ENCODE results near the gene HPCAL1.
A peak's percentile ranks its signal among the peaks of the same experiment; 100 is the strongest.
"Not testable (repeated sequence)": the region's sequence is repeated elsewhere in the genome, so short reads cannot be mapped to it uniquely, and the experiment has no call there.

Gene HPCAL1

DNA sequence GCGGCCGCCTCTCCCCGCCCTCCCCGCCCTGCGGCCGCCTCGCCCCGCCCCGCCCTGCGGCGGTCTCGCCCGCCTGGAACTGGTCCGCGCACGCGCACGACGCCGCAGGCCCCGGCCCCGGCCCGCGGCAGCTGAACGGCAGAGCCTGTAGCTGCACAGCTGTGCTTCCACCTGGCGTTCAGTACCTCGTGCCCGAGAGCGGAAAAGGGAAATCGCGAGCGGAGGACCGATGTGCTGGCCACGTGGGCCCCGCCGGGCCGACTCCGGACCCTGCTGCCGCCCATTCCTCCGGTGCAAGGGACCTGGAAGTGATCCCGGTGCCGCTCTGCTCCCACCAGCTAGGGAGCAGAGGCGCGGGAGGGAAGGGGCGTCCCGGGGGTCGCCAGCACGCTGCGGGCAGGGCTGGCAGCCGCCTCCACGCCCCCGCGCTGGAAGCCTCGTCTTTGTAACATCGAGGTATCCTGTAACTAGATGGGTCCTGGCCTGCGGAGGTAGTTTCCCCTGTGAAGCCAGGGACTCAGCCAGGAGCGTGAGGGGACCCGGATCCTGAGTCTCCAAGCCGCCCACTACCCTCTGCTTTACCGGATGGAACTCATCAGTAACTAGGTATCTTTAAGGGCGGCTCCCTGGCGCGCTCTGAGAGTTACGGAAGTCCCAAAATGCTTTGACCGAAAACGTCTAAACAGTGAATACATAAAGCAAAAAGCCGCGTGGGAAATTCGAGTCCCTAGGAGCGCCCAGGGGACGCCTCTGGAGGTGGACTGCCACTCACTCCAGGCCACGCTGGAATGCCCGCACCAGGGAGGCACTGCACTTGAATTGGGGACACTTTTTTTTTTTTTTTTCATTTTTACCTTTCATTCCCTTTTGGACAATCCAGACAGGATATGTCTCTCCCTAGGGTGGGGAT lies 146.1 kb downstream of the HPCAL1 start:
- peak; percentile 96 to 97 for DNase-seq

- DNase-seq, result no peak
Observed at GRCh38 chr2:10449486-10449831, 146.8 kb downstream of the HPCAL1 start.

- no peak for DNase-seq
Observed at GRCh38 chr2:10449838-10450691, 147.4 kb downstream of the HPCAL1 start.

DNA sequence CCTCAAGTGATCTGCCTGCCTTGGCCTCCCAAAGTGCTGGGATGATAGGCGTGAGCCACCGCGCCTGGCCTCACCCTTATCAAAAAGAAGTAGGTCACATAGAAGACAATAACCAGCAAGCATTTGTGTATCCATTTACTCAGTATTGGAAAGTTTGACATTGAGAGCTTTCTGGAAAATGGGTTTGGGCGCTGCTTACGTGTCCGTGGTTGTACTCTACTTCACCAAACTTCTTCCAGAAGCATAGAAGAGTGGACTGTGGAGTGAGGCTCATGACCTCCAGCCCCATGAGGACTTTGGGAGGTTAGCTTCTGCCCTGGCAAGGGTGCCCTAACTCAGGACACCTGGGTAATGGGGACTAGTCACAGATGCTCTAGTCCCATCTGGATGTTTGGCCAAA lies 149.1 kb downstream of the HPCAL1 start:
- DNase-seq, result no peak

DNA sequence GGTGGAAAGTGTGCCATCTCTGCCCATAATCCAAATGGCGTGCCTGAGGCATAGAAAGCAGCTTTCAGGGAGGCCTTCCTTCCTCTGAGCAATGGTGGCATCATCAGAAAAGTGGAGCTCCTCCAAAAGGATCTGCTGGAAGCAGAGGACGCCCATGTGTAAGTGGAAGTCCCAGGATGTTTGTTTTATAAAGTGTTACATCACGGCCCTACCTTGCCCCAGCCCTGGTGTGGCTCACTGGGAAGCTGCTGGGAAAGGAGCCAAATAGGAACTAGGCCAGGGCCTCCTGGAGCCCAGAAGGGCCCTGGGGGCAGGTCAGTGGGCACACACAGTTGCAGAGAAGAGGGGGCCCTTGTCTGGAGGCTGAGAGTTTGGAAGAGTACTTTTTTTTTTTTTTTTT lies 149.6 kb downstream of the HPCAL1 start:
- DNase-seq, result no peak

DNA sequence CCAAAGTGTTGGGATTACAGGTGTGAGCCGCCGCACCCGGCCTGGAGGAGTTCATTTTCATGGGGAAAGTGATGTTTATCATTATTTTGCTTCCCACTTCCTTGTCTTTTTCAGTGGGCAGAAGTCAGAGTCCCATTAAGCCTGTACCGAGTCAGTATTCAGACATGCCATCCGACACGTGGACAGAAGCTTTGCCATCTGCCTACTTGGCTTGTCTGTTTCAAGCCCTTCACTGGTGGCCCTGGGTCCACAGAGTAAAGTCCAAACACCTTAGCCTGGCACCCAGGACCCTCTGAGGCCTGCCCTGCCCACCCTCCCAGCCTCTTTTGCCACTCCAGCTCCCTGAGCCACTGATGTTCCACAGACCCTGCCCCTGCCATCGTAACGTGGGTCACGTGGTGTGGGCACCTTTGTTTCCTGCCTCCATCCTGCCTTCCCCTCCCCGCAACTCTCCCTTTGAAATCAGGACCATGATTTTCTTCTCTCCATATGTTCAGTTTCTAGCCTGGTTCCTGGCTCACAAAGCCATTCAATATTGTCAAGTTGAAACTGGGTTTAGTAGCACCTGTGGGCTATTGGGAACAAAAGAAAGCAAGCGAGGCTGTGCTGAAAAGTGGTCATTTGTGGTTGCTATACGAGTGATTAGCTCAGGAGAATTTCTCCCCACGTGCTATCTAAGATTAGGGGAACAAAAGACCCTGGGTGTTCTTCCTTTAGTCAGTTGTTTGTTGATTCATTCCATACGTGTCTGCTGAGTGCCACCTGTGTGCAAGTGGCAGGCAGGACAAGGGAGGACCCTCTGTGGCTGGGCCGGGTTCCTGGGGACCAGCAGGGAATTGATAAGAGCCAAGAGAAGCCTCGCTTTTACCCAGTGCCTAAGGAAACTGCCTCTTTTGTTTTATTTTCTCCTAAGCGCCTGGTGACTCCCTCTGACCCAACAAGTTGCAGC lies 150.5 kb downstream of the HPCAL1 start:
- no peak for DNase-seq

GRCh38 chr2:10453905-10454298 lies 151.2 kb downstream of the HPCAL1 start:
- no peak for DNase-seq

DNA sequence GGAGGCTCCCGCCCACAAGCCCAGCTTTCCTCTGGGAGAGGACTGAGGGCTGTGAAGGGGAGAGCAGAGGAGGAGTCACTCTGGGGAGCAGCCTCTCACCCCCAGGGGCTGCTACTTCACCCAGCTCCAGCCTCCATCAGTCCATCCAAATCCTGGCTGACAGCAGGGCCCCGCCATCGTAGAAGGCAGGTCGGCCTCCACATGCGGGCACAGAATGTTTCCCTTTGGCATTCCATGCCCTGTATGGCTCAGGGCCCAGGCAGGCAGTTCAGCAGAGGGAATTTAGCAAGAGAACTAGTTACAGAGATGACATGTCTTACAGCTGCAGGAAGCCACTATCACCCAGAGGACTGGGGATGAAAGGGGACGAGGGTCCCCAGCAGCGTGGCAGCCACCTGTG lies 151.8 kb downstream of the HPCAL1 start:
- no peak for DNase-seq

GRCh38 chr2:10457195-10457594 lies 154.5 kb downstream of the HPCAL1 start:
- DNase-seq, result not testable (repeated sequence)

GRCh38 chr2:10457846-10458598 lies 155.3 kb downstream of the HPCAL1 start:
- no peak for DNase-seq

GRCh38 chr2:10460366-10460796 lies 157.7 kb downstream of the HPCAL1 start:
- no peak for DNase-seq

DNA sequence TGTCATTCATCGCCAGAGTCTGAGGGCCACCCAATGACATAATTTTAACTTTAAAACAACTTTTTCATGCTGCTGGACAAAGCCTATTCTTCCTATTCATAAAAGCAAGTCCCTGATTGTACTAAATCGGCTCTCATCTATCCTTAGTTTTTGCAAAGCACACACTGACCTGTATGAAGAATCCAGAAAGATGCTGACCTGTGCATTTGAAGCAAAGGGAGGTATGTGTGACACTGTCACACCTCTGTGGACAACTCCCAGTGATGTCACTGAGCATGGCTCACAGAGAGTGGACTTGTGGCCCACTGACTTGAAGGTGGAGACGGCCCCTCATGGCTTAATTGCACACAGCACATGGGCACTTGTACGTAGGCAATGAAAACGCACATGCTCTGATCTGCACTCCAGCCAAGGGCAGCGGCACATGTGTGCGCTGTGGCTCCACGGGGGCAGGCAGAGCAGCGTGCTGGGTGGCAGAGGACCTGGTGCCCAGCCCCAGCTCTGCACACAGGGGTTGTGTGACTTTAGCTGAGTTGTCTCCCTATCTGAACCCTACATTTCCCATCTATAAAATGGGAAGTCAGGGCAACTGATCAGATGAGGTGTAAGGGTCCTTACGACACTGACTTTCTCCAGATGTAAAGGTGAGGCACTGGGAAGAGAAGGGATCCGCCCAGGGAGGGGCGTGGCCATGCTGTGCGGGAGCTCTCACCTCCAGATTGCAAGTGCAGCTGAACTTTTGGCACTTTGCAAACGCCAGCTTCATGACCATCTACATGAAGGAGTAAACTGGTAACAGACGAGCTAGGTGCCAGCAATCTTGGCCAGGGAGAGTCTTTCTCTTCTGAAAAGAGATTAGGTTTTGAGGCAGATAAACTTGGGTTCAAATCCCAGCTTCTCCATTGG lies 159.7 kb downstream of the HPCAL1 start:
- no peak for DNase-seq

DNA sequence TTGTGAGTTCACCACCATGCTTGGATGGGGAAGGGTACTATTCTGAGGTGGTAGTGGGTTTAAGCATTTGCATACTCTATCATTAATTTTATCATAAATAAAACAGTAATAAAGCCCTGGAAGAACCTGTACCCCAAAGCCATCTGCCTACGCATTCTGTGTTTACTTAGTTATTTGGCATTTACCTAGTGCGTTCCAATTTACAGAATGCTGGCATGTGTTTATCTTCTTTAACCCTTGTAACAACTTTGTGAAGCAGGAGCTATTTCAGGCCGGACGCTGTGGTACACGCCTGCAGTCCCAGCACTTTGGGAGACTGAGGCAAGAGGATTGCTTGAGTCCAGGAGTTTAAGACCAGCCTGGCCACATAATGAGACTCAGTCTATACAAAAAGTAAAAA lies 163.2 kb downstream of the HPCAL1 start:
- DNase-seq, result no peak

GRCh38 chr2:10466801-10467200 lies 164.1 kb downstream of the HPCAL1 start:
- no peak for DNase-seq

DNA sequence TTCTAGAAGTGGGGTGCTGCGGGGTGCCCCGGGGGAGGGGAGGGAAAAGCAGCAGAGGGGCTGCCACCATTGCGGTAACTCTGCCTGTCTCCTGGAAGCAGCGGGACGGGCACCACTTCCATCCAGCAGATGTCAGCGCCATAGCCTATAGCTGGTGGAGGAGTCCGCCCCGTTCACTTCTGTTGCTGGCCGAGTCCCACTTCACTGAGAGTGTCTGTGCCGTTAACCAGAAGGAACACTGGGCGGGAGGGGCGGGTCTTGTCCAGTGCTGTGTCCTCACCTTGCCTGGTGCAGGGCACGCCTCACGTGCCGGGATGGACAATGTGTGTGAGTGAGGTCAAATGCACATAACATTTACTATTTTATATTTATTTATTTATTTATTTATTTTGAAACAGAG lies 164.7 kb downstream of the HPCAL1 start:
- DNase-seq, result no peak

- DNase-seq, result no peak
Observed at GRCh38 chr2:10469301-10469700, 166.6 kb downstream of the HPCAL1 start.

DNA sequence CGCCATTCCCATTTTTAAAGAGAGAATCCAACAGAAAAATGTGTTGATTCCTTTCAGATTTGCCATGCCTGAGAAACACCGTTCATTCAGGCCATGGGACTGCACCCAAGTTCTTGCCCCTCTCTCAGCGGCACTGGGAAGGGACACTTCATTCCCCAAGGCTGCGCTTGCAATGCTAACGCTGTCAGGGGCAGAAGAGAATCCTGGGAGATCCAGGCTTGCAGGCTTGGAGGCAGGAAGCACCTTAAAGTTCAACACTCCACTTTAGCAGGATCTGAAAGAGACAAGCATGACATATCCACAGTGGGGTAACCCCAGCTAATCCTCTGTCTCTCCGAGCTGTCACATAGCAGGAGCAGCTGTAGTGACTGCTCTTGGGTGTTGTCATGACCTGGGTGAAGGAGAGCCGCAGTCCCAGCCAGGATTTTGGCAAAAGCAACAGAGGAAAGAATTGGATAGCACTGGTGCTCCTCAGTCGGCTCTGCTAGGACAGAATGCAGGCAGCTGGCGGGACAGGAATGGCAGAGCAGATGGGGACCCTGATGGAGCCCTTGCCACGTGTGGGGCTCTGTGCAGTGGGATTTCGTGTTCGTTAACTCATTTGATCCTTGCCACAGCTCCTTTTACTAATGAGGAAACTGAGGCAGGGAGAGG lies 167.4 kb downstream of the HPCAL1 start:
- no peak for DNase-seq

- DNase-seq, result no peak
Observed at GRCh38 chr2:10471046-10471571, 168.4 kb downstream of the HPCAL1 start.

DNA sequence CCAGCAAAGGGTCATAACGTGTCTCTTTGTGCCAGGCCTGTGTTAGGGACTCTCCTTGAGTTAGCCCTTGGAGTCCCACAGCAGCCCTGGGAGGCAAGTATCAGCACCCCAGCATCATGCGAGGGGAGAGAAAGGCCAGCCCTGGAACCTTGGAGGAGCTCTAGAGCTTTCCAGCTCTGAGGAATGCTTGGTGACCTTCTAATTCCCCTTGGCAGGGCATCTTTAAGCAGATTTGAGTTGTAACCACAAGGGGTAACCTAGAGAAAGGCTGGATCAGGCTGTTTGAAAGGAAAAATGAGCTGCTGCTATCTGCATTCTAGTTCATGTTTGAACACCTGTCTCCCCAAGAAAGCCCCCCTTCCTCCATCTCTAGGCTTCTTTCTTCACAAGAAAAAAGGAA lies 169.3 kb downstream of the HPCAL1 start:
- no peak for DNase-seq

DNA sequence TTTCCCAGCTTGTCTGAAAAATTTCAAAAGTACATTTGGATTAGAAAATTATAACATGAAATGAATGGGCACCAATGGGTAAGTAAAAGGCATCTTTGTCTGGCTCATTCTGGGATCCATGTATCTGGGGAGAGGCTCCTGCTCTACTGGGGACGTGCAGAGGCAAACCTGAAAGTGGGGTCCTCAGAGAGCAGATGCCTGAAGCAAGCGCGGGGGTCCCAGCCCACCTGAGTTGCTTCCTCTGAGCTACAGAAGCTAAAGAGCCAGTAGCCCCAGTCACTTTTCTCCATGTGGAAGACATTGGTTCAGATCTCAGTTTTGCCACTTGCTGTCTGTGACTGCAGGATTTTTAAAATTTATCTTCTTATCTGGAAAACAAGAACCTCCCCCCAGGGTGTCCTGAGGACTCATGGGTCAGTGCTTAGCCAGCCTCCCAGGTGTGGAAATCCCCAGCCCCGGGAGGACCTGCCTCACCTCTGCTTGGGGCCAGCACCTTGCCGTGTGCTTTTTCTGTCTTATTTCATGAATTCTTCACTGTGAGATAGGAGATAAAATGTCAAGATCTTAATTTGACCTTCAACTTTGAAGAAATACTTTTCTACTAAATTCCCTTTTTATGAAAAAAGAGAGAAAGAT lies 170.5 kb downstream of the HPCAL1 start:
- DNase-seq, result no peak

Data from NCI-H1930 (cell line).